Measurements from ENCODE around the gene SCARB1. TPM values are rescaled to one million over a fixed set of nuclear protein-coding genes. Genes with fewer than 3 reads are reported as not detected.

The SCARB1 gene
- total and polyA plus RNA-seq, 2 of the 13 experiments (the other 11 are each of a cell fraction or from before 2014, with no cell fraction given): 63.4 to 160 TPM

GRCh38 chr12:124745891-124746570, 117.6 kb downstream of the SCARB1 start (continued):
- TF ChIP-seq HNF1A (IDR thresholded peaks at IDR 0.05; ENCODE audit: low read depth) (no peak), HNF1A (CRISPR knock-in tag; IDR thresholded peaks at IDR 0.05; ENCODE audit: borderline replicate concordance) (peak; percentile 63; the same call in 1 of the 2 replicates), MYC (CRISPR knock-in tag; IDR thresholded peaks at IDR 0.05; ENCODE audit: borderline replicate concordance) (no peak), CBX5 (CRISPR knock-in tag; IDR thresholded peaks at IDR 0.05; ENCODE audit: borderline replicate concordance) (peak; percentile 59; the same call in 1 of the 2 replicates), LRRFIP1 (CRISPR knock-in tag; conservative IDR thresholded peaks at IDR 0.05) (no peak), HOXA3 (CRISPR knock-in tag; IDR thresholded peaks at IDR 0.05) (peak; percentile 22; the same call in 1 of the 2 replicates), ZNF580 (CRISPR knock-in tag; IDR thresholded peaks at IDR 0.05; ENCODE audit: borderline replicate concordance, low read depth) (no peak), KDM1A (CRISPR knock-in tag; IDR thresholded peaks at IDR 0.05) (peak; percentile 87), IRF2 (CRISPR knock-in tag; IDR thresholded peaks at IDR 0.05) (peak; percentile 38; the same call in 1 of the 2 replicates), PATZ1 (CRISPR knock-in tag; IDR thresholded peaks at IDR 0.05) (peak; percentile 89), AGO2 (optimal IDR thresholded peaks at IDR 0.05; ENCODE audit: low read depth, low read length) (peak; percentile 18), CAMTA2 (CRISPR knock-in tag; IDR thresholded peaks at IDR 0.05; ENCODE audit: borderline replicate concordance) (no peak), ZNF30 (CRISPR knock-in tag; IDR thresholded peaks at IDR 0.05) (no peak), ZNF12 (CRISPR knock-in tag; IDR thresholded peaks at IDR 0.05) (no peak), SAP130 (CRISPR knock-in tag; IDR thresholded peaks at IDR 0.05; ENCODE audit: low read depth) (peak; percentile 76), MED13 (CRISPR knock-in tag; IDR thresholded peaks at IDR 0.05) (no peak), SOX13 (IDR thresholded peaks at IDR 0.05) (peak; percentile 67), SOX13 (CRISPR knock-in tag; conservative IDR thresholded peaks at IDR 0.05 in 1 of 2, IDR thresholded peaks at IDR 0.05 in 1 of 2) (peak in 1 of 2 experiments; percentile 93; a peak in 2 of 4 replicates), ZC3H4 (CRISPR knock-in tag; IDR thresholded peaks at IDR 0.05; ENCODE audit: borderline replicate concordance) (0 out of 2 replicates have a peak, but pooled peaks have one; percentile 5), HMG20A (CRISPR knock-in tag; IDR thresholded peaks at IDR 0.05; ENCODE audit: borderline replicate concordance) (peak; percentile 48; the same call in 1 of the 2 replicates)
